ENCODE results near the gene GLOD4.

DNA sequence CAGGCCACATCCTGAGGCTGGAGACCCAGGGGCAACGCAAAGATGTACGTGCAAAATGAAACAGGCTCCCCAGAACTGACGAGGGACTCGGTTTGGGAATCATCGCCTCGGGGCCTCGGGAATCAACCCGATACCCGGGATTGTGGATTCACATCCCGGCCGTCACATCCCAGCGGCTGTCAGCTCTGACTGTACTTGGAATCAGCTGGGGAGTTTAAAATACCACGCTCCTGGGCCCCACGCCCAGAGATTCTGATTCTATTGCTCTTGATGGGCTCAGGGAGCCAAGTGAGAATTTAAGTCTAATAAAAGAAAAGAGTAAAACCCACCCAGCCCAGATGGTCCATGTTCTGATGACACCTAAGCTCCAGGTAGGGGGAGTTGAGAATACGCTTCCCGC is 42.3 kb upstream of the GLOD4 start:
- TF ChIP-seq POLR2AphosphoS5 (IDR thresholded peaks at IDR 0.05): no peak
- TF ChIP-seq, protein P1, sequence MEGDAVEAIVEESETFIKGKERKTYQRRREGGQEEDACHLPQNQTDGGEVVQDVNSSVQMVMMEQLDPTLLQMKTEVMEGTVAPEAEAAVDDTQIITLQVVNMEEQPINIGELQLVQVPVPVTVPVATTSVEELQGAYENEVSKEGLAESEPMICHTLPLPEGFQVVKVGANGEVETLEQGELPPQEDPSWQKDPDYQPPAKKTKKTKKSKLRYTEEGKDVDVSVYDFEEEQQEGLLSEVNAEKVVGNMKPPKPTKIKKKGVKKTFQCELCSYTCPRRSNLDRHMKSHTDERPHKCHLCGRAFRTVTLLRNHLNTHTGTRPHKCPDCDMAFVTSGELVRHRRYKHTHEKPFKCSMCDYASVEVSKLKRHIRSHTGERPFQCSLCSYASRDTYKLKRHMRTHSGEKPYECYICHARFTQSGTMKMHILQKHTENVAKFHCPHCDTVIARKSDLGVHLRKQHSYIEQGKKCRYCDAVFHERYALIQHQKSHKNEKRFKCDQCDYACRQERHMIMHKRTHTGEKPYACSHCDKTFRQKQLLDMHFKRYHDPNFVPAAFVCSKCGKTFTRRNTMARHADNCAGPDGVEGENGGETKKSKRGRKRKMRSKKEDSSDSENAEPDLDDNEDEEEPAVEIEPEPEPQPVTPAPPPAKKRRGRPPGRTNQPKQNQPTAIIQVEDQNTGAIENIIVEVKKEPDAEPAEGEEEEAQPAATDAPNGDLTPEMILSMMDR (IDR thresholded peaks at IDR 0.05; ENCODE audit: poor library complexity, severe bottlenecking): no peak
